GM23338 (cell line): ENCODE results near the gene WFDC12. TPM values are rescaled to one million over a fixed set of nuclear protein-coding genes. Genes with fewer than 3 reads are reported as not detected.

Source experiments
- ATAC-seq: fragments of 200-7000 bp; cut with Tn5 transposase; 3 replicates; pipeline ENCODE4 v1.9.1; 2020
- DNase-seq: peaks from one replicate; pipeline ENCODE4 v3.0.0-alpha.2; 2015; ENCODE audit warnings: low spot score
- H2AFZ ChIP-seq: fragments of 200-600 bp; sonication (generic); 2 replicates; pipeline ENCODE4 v1.8.0; 2016; ENCODE audit warnings: antibody characterized with exemption, mild to moderate bottlenecking, moderate library complexity
- H3F3A ChIP-seq: fragments of 200-600 bp; sonication (generic); replicated peaks from 2 replicates; pipeline ENCODE4 v1.8.0; 2017; ENCODE audit warnings: antibody characterized with exemption, mixed run types, low read depth
- H3K27ac ChIP-seq: fragments of 200-600 bp; sonication (generic); 2 replicates; pipeline ENCODE4 v1.6.1; 2016; ENCODE audit warnings: low read depth
- H3K27me3 ChIP-seq: fragments of 200-600 bp; sonication (generic); 2 replicates; pipeline ENCODE4 v1.8.0; 2016; ENCODE audit warnings: mild to moderate bottlenecking, mixed run types, moderate library complexity; ENCODE audit not compliant: insufficient read depth
- H3K36me3 ChIP-seq: fragments of 200-600 bp; sonication (generic); 2 replicates; pipeline ENCODE4 v1.8.0; 2016; ENCODE audit warnings: mild to moderate bottlenecking; ENCODE audit not compliant: insufficient read depth
- H3K4me1 ChIP-seq: fragments of 200-600 bp; sonication (generic); 2 replicates; pipeline ENCODE4 v1.8.0; 2016; ENCODE audit warnings: mild to moderate bottlenecking, moderate library complexity; ENCODE audit not compliant: insufficient read depth
- H3K4me2 ChIP-seq: fragments of 200-600 bp; sonication (generic); 2 replicates; pipeline ENCODE4 v1.7.1; 2017; ENCODE audit warnings: mixed run types
- H3K4me3 ChIP-seq: fragments of 200-600 bp; sonication (generic); 2 replicates; pipeline ENCODE4 v1.6.1; 2016; ENCODE audit warnings: mixed run types
- H3K79me2 ChIP-seq: fragments of 200-600 bp; sonication (generic); replicated peaks from 2 replicates; pipeline ENCODE4 v1.8.0; 2017; ENCODE audit warnings: mild to moderate bottlenecking; ENCODE audit not compliant: insufficient read depth
- H3K9me2 ChIP-seq: fragments of 200-600 bp; sonication (generic); 2 replicates; pipeline ENCODE4 v1.8.0; 2017; ENCODE audit not compliant: insufficient read depth
- H4K20me1 ChIP-seq: fragments of 200-600 bp; sonication (generic); replicated peaks from 2 replicates; pipeline ENCODE4 v1.8.0; 2017; ENCODE audit warnings: mild to moderate bottlenecking; ENCODE audit not compliant: insufficient read depth
- H3K27ac Mint-ChIP-seq: 2 replicates; pipeline ENCODE4 v1.8.0; 2020; ENCODE audit warnings: inconsistent platforms, mild to moderate bottlenecking, moderate library complexity, mixed read lengths
- H3K27me3 Mint-ChIP-seq: 3 replicates; pipeline ENCODE4 v1.8.0; 2022; ENCODE audit warnings: low read depth, mild to moderate bottlenecking, moderate library complexity, mixed read lengths, inconsistent platforms; ENCODE audit not compliant: insufficient read depth, poor library complexity
- H3K36me3 Mint-ChIP-seq: 3 replicates; pipeline ENCODE4 v1.8.0; 2021; ENCODE audit warnings: low read depth, mild to moderate bottlenecking, inconsistent platforms, moderate library complexity, mixed read lengths
- H3K4me1 Mint-ChIP-seq: 3 replicates; pipeline ENCODE4 v1.8.0; 2020; ENCODE audit warnings: mild to moderate bottlenecking, inconsistent platforms, mixed read lengths
- H3K4me3 Mint-ChIP-seq: 3 replicates; pipeline ENCODE4 v1.8.0; 2021; ENCODE audit warnings: moderate library complexity, mild to moderate bottlenecking, inconsistent platforms, mixed read lengths
- H3K9me3 Mint-ChIP-seq: 3 replicates; pipeline ENCODE4 v1.8.0; 2020; ENCODE audit warnings: moderate library complexity, mild to moderate bottlenecking, inconsistent platforms, mixed read lengths
- CREB1 ChIP-seq: fragments of 250-450 bp; sonication (Bioruptor Pico); IDR thresholded peaks from 2 replicates; pipeline ENCODE4 v1.5.0; 2020; ENCODE audit warnings: low read depth, mild to moderate bottlenecking, moderate library complexity
- polyA plus RNA-seq: library from polyadenylated mRNA; unstranded; fragments of >200 nt; fragmentation: Nextera tagmentation; extraction: Ambion mirVana; gene quantifications from 2 replicates; pipeline ENCODE4 v1.2.1, GENCODE V29; 2016
- total RNA-seq: library from RNA; depleted of rRNA; stranded (reverse); fragments of >200 nt; shearing (Covaris generic); gene quantifications from 2 replicates; pipeline ENCODE4 v1.2.3, GENCODE V29; 2014
- TF ChIP-seq, protein P1 (sequence below): fragments of 250-450 bp; sonication (Bioruptor Pico); IDR thresholded peaks from 2 replicates; pipeline ENCODE4 v1.5.0; 2020; ENCODE audit warnings: mild to moderate bottlenecking, moderate library complexity
- TF ChIP-seq, protein P2 (sequence below), 2 experiments: fragments of 200-600 bp in 1 of 2; sonication (generic) in 1 of 2; conservative IDR thresholded peaks; 2 replicates each; pipeline versions ENCODE4 v1.5.1 to v1.6.1; 2016 to 2017; ENCODE audit warnings: antibody characterized with exemption in 2 of 2, low read depth in 2 of 2, mild to moderate bottlenecking in 2 of 2, moderate library complexity in 1 of 2

Gene WFDC12
- total and polyA plus RNA-seq, 2 experiments from 2014 or later: not detected

DNA sequence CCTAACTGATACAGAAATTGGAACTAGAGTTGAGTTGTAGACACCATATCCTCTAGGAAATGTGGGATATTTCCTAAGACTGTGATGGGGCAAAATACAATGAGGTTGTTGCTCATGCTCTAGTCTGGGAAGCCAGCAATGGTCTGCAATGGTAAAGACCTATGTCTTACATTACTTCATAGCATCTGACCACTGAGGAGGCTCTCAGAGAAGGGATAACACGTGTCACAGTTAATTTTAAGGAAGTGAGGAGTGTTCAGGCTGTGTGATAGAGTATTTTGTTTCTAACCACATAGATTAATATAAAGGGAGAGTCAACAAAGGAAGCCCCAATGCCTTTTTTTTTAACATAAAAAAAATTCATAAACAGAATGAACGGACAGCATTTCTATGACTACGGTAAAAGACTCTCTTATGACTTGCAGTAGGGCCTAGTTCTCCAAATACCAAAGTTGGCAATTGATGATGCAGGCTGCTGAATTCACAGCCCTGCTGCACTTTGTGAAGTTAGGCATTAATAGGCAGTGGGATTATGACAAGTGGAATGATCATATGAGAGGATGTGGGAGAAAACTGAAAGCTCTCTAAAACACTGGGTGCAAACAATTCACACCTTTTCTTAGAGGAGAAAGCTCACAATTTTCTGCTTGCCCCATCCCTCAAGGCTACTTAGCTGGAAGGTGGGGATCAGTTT is 37.0 kb downstream of the WFDC12 start (continued):
- TF ChIP-seq CREB1 (CRISPR knock-in tag): no peak

DNA sequence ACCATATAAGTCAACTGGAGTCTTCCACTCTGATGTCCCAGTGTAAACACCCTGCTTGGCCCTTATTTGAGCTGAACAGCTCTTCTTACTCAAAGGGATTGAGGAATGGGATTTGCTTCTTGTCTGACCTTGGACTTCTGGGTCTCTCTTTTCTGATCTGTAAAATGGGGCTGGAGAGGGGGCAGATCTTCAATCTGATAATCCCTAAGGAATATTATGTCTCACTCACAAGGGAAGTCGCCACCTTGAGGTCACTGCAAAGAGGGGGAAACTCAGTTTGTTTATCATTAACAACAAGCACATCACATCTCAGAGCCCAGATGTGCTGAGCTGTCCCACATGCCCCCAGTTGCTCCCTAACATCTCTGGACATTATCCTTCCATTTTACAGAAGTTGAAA is 38.4 kb downstream of the WFDC12 start:
- Histone ChIP-seq H3K4me1 (peaks cover 6% of the 10 kb centered on the region; the same call in 1 of the 2 replicates), H3K4me2 (no peak overlapping the region), H2AFZ (no peak overlapping the region), H3K27me3 (no peaks in the 10 kb centered on the region), H4K20me1 (no peaks in the 10 kb centered on the region), H3K9me2 (no peaks in the 10 kb centered on the region; the same call in 1 of the 2 replicates), H3F3A (no peaks in the 10 kb centered on the region), H3K79me2 (no peaks in the 10 kb centered on the region), H3K27ac (no peak overlapping the region), H3K36me3 (no peaks in the 10 kb centered on the region; the same call in none of the 2 replicates), H3K4me3 (no peak overlapping the region)
- ATAC-seq (no peak), DNase-seq (peak; percentile 26)
- H3K36me3 Mint-ChIP-seq: peaks cover 22% of the 10 kb centered on the region
- H3K27me3 Mint-ChIP-seq: peaks cover 2% of the 10 kb centered on the region
- peaks cover 14% of the 10 kb centered on the region for H3K4me1 Mint-ChIP-seq
- H3K4me3 Mint-ChIP-seq: no peak overlapping the region
- TF ChIP-seq, protein P1, sequence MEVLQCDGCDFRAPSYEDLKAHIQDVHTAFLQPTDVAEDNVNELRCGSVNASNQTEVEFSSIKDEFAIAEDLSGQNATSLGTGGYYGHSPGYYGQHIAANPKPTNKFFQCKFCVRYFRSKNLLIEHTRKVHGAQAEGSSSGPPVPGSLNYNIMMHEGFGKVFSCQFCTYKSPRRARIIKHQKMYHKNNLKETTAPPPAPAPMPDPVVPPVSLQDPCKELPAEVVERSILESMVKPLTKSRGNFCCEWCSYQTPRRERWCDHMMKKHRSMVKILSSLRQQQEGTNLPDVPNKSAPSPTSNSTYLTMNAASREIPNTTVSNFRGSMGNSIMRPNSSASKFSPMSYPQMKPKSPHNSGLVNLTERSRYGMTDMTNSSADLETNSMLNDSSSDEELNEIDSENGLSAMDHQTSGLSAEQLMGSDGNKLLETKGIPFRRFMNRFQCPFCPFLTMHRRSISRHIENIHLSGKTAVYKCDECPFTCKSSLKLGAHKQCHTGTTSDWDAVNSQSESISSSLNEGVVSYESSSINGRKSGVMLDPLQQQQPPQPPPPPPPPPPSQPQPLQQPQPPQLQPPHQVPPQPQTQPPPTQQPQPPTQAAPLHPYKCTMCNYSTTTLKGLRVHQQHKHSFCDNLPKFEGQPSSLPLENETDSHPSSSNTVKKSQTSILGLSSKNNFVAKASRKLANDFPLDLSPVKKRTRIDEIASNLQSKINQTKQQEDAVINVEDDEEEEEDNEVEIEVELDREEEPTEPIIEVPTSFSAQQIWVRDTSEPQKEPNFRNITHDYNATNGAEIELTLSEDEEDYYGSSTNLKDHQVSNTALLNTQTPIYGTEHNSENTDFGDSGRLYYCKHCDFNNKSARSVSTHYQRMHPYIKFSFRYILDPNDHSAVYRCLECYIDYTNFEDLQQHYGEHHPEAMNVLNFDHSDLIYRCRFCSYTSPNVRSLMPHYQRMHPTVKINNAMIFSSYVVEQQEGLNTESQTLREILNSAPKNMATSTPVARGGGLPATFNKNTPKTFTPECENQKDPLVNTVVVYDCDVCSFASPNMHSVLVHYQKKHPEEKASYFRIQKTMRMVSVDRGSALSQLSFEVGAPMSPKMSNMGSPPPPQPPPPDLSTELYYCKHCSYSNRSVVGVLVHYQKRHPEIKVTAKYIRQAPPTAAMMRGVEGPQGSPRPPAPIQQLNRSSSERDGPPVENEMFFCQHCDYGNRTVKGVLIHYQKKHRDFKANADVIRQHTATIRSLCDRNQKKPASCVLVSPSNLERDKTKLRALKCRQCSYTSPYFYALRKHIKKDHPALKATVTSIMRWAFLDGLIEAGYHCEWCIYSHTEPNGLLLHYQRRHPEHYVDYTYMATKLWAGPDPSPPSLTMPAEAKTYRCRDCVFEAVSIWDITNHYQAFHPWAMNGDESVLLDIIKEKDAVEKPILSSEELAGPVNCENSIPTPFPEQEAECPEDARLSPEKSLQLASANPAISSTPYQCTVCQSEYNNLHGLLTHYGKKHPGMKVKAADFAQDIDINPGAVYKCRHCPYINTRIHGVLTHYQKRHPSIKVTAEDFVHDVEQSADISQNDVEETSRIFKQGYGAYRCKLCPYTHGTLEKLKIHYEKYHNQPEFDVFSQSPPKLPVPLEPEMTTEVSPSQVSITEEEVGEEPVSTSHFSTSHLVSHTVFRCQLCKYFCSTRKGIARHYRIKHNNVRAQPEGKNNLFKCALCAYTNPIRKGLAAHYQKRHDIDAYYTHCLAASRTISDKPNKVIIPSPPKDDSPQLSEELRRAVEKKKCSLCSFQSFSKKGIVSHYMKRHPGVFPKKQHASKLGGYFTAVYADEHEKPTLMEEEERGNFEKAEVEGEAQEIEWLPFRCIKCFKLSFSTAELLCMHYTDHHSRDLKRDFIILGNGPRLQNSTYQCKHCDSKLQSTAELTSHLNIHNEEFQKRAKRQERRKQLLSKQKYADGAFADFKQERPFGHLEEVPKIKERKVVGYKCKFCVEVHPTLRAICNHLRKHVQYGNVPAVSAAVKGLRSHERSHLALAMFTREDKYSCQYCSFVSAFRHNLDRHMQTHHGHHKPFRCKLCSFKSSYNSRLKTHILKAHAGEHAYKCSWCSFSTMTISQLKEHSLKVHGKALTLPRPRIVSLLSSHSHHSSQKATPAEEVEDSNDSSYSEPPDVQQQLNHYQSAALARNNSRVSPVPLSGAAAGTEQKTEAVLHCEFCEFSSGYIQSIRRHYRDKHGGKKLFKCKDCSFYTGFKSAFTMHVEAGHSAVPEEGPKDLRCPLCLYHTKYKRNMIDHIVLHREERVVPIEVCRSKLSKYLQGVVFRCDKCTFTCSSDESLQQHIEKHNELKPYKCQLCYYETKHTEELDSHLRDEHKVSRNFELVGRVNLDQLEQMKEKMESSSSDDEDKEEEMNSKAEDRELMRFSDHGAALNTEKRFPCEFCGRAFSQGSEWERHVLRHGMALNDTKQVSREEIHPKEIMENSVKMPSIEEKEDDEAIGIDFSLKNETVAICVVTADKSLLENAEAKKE: no peak
- TF ChIP-seq, protein P2, sequence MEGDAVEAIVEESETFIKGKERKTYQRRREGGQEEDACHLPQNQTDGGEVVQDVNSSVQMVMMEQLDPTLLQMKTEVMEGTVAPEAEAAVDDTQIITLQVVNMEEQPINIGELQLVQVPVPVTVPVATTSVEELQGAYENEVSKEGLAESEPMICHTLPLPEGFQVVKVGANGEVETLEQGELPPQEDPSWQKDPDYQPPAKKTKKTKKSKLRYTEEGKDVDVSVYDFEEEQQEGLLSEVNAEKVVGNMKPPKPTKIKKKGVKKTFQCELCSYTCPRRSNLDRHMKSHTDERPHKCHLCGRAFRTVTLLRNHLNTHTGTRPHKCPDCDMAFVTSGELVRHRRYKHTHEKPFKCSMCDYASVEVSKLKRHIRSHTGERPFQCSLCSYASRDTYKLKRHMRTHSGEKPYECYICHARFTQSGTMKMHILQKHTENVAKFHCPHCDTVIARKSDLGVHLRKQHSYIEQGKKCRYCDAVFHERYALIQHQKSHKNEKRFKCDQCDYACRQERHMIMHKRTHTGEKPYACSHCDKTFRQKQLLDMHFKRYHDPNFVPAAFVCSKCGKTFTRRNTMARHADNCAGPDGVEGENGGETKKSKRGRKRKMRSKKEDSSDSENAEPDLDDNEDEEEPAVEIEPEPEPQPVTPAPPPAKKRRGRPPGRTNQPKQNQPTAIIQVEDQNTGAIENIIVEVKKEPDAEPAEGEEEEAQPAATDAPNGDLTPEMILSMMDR (conservative IDR thresholded peaks at IDR 0.05; ENCODE audit: low read depth in 2 of 2): peak; percentile 30 to 43; a peak in 2 of 4 replicates
- no peak overlapping the region for H3K27ac Mint-ChIP-seq
- peaks cover 8% of the 10 kb centered on the region; the same call in 2 of the 3 replicates for H3K9me3 Mint-ChIP-seq
